WERI-Rb-1 (cell line): Measurements from ENCODE around the gene BANF2.
"Not testable (repeated sequence)": the region's sequence is repeated elsewhere in the genome, so short reads cannot be mapped to it uniquely, and the experiment has no call there.

Experiments
- DNase-seq: peaks from one replicate; pipeline ENCODE4 v3.0.0-alpha.2; 2020
- H3K27ac ChIP-seq: fragments of 250-450 bp; sonication (Bioruptor Pico); 2 replicates; pipeline ENCODE4 v1.5.1; 2020; ENCODE audit warnings: mild to moderate bottlenecking, moderate library complexity
- H3K27me3 ChIP-seq: fragments of 250-450 bp; sonication (Bioruptor Pico); 2 replicates; pipeline ENCODE4 v1.5.1; 2021; ENCODE audit warnings: mild to moderate bottlenecking, low read depth, moderate library complexity; ENCODE audit not compliant: insufficient read depth, severe bottlenecking
- H3K36me3 ChIP-seq: fragments of 250-450 bp; sonication (Bioruptor Pico); 2 replicates; pipeline ENCODE4 v1.5.1; 2020; ENCODE audit warnings: mild to moderate bottlenecking, moderate library complexity
- H3K4me3 ChIP-seq: 2 replicates; pipeline ENCODE4 v1.5.1; 2011; ENCODE audit warnings: low read depth, mild to moderate bottlenecking, control low read depth, low read length
- H3K9me3 ChIP-seq: fragments of 250-450 bp; sonication (Bioruptor Pico); 2 replicates; pipeline ENCODE4 v1.5.1; 2021; ENCODE audit warnings: mild to moderate bottlenecking, moderate library complexity; ENCODE audit not compliant: severe bottlenecking
- TF ChIP-seq, protein P1 (sequence below): IDR thresholded peaks from 2 replicates; pipeline ENCODE4 v1.5.1; 2011; ENCODE audit warnings: low read depth, mild to moderate bottlenecking, control low read depth, inconsistent platforms, low read length

BANF2 gene

DNA sequence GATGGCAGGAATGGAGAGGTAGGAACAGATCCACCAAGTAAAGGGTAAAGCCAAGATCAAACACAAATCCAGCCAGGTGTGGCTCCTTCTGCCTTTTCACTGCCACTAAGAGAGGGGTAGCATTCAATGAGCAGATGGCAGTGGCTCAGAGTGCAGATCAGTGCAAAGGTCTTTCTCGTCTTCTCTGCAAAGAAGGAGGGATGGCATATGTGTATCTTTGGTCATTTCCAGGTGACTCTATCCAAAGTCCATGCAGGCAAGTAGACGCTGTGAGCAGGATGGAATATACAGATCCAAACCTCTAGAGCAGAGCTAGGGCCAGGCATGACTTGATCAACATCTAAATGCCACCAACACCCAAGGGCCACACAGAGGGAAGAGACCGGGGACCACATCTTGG, 6.9 kb downstream of the BANF2 start:
- DNase-seq = no peak
- Histone ChIP-seq H3K4me3 (no peak overlapping the region), H3K9me3 (no peaks in the 10 kb centered on the region), H3K36me3 (no peaks in the 10 kb centered on the region), H3K27ac (no peak overlapping the region), H3K27me3 (no peaks in the 10 kb centered on the region)
- TF ChIP-seq, protein P1, sequence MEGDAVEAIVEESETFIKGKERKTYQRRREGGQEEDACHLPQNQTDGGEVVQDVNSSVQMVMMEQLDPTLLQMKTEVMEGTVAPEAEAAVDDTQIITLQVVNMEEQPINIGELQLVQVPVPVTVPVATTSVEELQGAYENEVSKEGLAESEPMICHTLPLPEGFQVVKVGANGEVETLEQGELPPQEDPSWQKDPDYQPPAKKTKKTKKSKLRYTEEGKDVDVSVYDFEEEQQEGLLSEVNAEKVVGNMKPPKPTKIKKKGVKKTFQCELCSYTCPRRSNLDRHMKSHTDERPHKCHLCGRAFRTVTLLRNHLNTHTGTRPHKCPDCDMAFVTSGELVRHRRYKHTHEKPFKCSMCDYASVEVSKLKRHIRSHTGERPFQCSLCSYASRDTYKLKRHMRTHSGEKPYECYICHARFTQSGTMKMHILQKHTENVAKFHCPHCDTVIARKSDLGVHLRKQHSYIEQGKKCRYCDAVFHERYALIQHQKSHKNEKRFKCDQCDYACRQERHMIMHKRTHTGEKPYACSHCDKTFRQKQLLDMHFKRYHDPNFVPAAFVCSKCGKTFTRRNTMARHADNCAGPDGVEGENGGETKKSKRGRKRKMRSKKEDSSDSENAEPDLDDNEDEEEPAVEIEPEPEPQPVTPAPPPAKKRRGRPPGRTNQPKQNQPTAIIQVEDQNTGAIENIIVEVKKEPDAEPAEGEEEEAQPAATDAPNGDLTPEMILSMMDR = no peak

- not testable (repeated sequence) for H3K27ac ChIP-seq, H3K27me3 ChIP-seq, DNase-seq, H3K4me3 ChIP-seq, H3K36me3 ChIP-seq, H3K9me3 ChIP-seq
These were observed 8.2 kb downstream of the BANF2 start for GRCh38 chr20:17707951-17708350.

- Histone ChIP-seq H3K9me3 (no peaks in the 10 kb centered on the region), H3K4me3 (no peak overlapping the region), H3K27me3 (no peaks in the 10 kb centered on the region), H3K27ac (no peak overlapping the region), H3K36me3 (no peaks in the 10 kb centered on the region)
- TF ChIP-seq, protein P1 = no peak
- DNase-seq = no peak
These were observed 9.1 kb downstream of the BANF2 start for GRCh38 chr20:17708675-17709360.

DNA sequence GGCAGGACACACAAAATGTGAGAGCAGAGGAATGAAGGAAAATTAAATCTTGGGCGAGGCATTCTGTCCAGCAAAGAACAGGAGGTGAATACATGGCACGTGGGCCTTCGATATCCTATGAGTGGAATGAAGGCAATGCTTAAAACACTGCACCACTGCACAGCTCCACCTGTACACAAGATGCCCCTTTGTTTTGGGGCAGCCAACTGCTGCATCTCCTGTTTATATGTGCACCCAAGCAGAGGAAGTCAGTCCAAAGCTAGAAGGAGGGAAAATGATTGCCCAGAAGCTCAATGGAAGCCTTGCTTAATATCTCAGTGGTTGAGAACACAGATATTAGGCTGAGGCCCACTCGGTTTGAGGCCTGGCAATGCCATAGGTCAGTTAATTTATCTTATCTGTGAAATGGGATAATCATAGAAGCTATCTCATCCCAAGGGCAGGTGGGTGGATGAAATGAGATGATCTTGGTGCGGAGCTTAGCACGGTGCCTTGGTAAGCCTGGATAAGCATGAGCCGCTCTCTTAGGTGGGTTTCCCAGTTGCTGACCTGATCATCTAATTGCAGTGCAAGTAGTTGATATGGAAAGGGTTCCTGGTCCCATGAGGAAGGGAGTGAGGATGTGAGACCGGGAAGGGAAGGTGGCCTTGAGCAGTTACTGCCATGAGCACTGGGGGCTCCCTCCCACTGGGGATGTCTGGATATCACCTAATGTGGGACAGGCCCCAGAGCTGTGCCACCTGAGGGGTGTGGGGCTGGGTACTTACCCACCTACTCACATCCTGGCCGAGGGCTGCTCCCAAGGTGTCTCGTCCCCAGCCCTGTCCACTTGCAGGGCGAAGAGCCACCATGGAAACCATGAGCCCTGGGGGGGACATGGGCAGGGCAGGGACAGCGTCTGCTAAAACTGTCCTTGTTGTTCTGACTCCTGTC, 9.9 kb downstream of the BANF2 start:
- DNase-seq = no peak
- no peaks in the 10 kb centered on the region for H3K9me3 ChIP-seq
- H3K27me3 ChIP-seq = no peaks in the 10 kb centered on the region
- no peaks in the 10 kb centered on the region for H3K36me3 ChIP-seq
- no peak overlapping the region for H3K4me3 ChIP-seq
- H3K27ac ChIP-seq = no peak overlapping the region
- TF ChIP-seq, protein P1 = no peak

DNA sequence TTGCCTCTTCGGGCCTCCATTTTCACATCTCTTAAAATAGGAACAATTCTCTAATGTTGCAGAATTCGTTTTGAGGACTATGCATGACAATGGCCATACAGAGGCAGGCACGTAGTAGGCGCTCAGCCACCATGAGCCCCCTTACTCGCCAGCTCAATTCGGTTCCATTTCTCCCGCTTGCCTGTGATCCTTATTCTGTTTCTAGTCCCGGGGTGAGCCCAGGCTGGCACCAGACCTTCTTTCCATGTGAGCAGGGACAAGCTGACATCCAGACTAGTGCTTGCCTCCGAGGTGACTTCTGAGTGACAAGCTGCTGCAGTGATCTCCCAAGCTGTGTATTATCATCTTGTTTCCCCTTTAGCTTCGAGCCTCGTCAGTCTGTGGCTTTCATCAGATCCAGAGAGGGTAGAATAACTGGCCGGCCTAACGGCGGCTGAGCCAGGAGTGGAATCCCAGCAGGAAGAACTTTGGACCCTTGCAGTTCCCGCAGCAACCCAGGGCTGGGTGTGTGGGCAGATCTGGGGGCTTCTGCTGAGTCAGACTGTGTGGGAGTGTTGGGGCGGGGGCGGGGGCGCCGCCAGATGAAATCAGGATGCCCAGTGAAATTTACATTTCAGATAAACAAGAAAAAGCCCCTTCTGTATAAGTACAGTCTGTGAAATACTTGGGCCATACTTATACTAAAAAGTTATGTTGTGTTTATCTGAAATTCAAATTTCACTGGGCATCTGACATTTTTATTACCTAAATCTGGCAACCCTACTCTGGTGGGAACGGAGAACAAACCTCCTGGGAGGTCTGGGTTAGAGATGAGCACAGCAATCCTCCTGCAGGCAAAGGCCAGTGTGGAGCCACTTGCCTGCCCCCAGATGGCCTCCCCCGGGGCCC, 10.9 kb downstream of the BANF2 start:
- Histone ChIP-seq H3K27ac (no peak overlapping the region), H3K27me3 (no peaks in the 10 kb centered on the region), H3K4me3 (no peak overlapping the region), H3K9me3 (no peaks in the 10 kb centered on the region), H3K36me3 (no peaks in the 10 kb centered on the region)
- DNase-seq = no peak
- TF ChIP-seq, protein P1 = no peak

- H3K27me3 ChIP-seq = no peaks in the 10 kb centered on the region
- H3K27ac ChIP-seq = no peak overlapping the region
- H3K4me3 ChIP-seq = no peak overlapping the region
- TF ChIP-seq, protein P1 = no peak
- DNase-seq = no peak
- no peaks in the 10 kb centered on the region for H3K36me3 ChIP-seq
- no peaks in the 10 kb centered on the region for H3K9me3 ChIP-seq
These were observed 11.5 kb downstream of the BANF2 start for GRCh38 chr20:17711267-17711627.
